ENCODE results near the gene ASB1.

The ASB1 gene

DNA sequence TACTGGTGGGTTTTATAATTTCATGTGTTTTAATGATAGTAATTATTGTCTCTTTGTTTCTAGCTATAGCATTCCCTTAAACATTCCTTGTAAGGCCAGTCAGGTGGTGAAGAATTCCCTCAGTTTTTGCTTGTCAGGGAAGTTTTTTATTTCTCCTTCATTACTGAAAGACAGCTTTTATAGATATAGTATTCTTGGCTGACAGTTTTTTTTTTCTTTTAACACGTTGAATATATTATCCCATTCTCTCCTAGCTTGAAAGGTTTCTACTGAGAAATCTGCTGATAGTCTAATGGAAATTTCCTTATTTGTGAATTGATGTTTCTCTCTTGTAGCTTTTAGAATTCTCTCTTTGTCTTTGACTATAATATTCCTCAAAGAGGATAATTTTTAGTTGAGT lies 46.8 kb downstream of the ASB1 start:
- DNase-seq = no peak

DNA sequence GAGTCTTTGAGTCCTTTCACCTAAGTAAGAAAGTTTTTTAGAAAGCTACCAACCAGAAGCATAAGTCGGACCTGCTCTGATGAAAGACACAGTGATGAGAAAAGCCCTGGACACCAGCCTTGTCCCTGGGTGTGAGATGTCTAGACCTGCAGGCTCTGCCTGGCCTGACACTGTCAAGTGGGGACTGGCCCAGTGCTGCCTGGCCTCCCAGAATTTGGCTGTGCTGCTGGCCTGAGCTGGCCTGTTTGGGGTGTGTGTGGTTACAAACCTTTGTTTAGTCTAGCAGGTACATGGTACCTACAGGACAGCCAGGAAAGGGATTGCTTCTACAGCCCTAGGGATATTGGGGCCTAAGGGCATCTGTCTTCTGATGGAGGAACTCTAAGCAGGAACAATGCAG lies 48.3 kb downstream of the ASB1 start:
- no peak for DNase-seq

DNA sequence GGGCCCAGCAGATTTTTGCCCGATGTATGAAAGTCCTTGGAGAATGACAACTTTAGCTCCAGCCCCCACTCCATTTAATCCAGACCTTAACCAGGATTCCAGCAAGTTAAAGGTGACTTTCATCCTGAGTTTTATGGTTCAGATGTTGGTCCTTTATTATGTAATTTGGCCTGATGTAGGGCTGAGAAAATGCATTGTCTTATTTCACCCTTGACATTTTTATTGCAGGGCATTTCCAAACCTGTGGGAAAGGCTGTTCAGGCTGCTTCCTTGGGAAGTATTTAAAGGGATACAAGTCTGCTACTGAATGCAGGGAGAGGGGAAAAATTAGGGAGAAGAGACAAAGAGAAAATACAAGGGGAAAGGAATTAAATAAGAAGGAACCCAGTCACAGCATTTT lies 48.8 kb downstream of the ASB1 start:
- DNase-seq = no peak

DNA sequence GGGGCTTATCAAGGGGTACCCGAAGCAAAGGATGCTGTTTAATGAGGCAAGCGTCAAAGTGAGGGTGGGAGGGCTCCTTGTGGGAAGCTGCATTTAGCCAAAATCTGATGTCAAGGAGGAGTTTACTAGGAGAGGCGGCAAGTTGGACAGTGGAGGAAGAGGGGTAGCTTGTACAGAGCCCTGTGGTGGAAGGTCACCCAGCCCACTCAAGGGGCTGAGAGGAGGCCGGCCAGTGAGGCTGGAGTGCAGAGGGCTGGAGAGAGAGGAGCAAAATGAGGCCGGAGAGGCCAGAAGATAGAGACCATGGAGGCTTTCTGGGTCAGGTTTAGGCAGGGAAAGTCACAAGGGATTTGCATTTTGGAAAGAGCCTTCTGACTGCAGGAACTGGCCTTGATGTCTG lies 49.5 kb downstream of the ASB1 start:
- DNase-seq = no peak

DNA sequence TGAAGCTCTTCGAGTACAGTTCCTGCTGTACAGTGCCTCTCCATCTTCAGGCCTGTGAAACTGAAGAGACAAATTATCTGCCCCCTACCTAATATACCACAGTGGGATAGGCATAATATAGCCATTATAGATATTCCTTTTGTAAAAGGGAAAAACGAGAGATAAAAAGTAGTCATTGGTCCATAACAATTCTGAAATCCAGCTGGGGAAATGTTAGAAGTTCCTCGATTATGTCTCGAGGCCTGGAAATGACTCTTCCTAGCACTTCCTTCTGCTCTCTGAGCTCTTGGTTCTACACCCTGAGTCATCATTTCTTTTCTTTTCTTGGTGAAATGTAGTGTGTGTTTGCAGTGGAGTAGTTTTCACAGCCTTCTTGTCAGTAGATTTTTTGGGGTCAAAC lies 51.5 kb downstream of the ASB1 start:
- no peak for DNase-seq

- no peak for DNase-seq
Observed at GRCh38 chr2:238479847-238480246, 53.1 kb downstream of the ASB1 start.

DNA sequence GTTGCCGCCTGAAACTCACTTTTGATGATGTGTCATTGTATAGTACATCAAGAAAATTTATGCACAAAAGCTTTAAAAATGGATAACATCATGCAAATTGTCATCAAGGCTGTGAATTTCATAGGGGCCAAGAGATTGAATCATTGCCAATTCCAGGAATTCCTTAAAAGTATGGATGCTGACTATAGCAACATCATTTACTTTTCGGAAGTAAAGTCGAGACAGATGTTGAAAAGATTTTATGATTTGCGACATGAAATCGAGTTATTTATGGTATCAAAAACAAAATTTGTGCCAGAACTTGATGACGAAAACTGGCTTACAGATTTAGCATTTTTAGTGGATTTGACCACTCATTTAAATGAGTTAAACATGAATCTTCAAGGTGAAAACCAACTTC lies 56.3 kb downstream of the ASB1 start:
- DNase-seq = no peak

- no peak for DNase-seq
Observed at GRCh38 chr2:238483656-238484055, 56.9 kb downstream of the ASB1 start.

DNA sequence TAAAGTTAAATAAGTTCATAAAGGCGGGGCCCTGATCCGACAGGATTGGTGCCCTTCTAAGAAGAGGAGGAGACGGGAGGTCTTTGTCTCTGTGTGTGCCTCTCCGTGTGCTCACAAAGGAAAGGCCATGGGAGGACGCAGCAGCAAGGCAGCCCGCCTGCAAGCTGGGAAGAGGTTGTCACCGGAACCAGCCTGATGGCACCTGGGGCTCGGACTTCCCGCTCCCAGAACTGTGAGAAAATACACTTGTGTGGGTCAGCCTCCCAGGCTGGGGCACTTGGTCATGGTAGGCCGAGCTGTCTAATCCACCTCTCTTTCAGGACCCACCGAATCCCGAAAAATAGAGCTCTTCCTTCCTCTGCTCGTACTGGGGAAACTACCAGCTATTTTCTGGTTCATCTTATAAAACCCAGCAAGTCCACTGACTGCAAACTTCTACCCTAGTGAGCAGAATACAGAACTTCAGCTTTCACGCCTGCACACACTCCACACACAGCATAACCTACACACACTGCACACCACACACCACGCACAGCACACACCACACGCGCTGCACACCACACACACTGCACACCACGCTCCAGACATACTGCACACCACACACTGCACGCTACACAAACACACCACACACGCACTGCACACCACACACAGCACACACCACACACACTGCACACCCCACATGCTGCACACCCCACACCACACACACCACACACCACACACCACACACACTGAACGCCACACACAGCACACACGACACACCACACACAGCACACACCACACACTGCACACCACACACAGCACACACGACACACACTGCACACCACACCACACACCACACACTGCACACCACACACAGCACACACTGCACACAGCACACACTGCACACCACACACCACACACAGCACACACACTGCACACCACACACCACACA lies 58.1 kb downstream of the ASB1 start:
- DNase-seq = no peak

DNA sequence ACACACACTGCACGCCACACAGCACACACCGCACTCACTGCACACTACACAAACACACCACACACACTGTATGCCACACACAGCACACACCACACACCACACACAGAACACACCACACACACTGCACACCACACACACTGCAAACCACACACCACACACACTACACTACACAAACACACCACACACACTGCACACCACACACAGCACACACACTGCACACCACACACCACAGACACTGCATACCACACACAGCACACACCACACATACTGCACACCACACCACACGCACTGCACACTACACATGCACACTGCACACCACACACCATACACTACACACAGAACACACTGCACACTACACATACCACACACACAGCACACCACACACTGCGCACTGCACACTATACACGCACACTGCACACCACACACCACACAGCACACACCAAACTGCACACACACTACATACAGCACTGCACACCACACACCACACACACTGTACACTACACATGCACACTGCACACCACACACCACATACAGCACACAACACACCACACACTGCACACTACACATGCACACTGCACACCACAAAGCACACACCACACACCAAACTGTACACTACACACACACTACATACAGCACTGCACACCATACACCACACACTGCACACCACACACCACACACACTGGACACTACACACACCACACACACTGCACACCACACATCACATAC lies 59.6 kb downstream of the ASB1 start:
- no peak for DNase-seq

DNA sequence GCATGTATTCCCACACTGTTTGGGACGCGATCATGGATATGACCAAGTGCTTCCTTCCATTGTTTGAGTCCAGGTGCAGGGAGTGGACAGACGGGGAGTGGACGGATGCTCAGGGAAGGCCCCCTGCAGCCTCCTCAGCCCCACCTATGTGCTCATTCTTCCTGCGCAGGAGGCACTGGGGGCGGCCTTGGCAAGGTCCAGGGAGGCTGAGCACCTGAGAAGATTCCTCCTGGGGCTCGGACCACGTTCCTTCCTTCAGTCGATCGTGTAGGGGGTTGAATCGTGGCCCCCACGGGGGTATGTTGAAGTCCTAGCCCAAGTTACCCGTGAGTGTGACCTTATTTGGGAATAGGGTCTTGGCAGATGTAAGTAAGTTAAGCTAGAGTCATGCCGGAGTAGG lies 60.4 kb downstream of the ASB1 start:
- no peak for DNase-seq

DNA sequence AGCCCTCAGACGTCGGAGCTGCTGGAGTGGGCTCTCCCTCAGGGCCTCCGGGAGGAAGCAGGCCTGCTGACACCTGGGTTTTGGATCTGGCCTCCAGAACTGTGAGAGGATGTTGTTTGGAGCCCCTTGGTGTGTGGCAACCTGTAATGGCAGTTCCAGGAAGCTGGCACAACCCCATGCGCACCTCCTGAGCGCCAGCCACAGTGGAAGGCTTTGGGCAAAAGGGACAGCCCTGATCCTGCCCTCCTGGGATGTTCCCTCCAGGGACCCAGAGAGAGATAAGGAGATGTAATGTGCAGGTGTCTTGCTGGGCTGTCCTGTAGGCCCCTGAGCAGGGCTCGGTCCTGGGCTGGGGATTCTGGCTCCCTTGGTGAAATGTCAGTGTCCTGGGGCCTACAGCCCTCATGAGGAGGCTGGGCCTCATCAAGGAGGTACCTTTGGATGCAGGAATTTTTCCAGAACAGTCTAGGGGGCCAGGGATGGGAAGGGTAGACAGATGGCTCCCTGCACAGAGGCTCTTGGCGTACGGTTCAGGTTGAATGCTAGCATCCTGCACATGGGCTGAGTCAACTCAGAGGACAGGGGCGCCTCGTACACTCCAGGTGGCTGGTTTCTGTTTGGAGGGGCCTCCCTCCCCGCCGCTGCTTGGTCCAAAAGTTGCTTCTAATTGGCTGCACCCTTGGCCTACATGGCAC lies 61.1 kb downstream of the ASB1 start:
- no peak for DNase-seq

- no peak for DNase-seq
Observed at GRCh38 chr2:238488347-238488826, 61.7 kb downstream of the ASB1 start.

DNA sequence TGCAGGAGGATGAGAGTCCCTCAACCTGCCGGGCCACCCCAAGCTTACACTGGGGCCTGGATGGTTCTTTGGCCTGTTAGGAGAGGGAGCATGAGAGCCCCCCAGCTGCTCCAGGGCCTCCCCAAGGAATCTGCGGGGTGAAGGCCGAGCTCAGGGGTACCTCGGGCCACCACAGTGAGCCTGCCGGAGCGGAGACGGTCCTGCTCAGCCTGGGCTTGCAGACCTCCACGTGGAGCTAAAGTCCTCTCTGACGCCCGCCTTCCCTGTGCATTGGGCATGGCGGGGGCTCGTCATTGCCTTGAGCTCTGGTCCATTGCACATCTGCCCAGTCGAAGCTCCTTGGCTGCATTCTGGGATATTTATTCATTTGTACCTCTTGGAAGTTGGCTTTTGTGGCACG lies 62.7 kb downstream of the ASB1 start:
- DNase-seq = no peak

GRCh38 chr2:238489896-238490295 lies 63.2 kb downstream of the ASB1 start:
- no peak for DNase-seq

GRCh38 chr2:238492840-238493239 lies 66.1 kb downstream of the ASB1 start:
- no peak for DNase-seq

- DNase-seq = no peak
Observed at GRCh38 chr2:238493411-238493810, 66.7 kb downstream of the ASB1 start.

- peak; percentile 19 to 36 for DNase-seq
Observed at GRCh38 chr2:238493880-238494572, 67.3 kb downstream of the ASB1 start.

DNA sequence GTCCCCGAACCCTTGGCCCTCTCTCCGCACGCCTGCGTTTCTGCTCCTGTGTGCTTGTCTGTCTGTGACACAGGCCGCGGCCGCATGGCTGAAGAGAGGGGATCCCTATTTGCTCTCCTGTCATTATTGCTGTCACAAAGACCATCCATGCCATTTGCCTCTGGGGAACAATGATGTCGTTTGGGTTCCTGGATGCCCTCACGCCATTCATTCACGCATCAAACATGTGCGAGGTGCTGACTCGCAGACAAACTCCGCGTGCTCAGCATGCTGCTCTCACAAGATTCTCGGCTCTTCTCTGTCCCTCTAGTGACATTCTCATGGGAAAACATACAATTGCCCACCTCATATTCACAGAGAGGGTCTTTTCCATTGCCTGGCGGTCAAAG lies 67.8 kb downstream of the ASB1 start:
- no peak for DNase-seq

- DNase-seq = no peak
Observed at GRCh38 chr2:238495422-238495821, 68.7 kb downstream of the ASB1 start.

- DNase-seq = no peak
Observed at GRCh38 chr2:238496756-238497609, 70.3 kb downstream of the ASB1 start.

DNA sequence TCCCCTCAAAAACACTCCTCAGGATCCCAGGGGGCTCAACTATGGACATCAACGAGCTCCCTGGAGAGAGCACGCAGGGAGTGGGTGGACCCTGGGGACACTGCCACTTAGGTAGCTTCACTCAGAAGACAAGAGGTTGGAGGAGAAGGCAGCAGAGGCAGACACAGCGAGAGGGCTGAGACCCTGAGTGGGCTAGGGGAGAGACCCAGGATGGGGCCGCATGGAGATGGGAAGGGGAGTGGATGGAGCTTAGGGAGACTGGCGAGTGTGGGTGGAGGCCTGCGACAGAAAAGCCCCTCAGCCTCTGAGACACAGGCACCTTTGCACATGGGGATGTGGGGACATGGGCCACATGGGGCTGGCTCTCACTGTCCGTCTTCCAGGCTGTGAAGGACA lies 70.9 kb downstream of the ASB1 start:
- DNase-seq = no peak

All from activated CD4-positive, alpha-beta T cell treated with anti-CD3 and anti-CD28 coated beads, Interleukin-2, amount 50 U/mL, for 48 hours (primary cell).